HG03097 (cell line): Measurements from ENCODE around the gene ELOB.

Experiments used
- ATAC-seq: cut with Tn5 transposase; IDR thresholded peaks from one replicate; pipeline ENCODE4 v1.9.1; 2021; ENCODE audit not compliant: unreplicated experiment, low FRiP score

ELOB gene

GRCh38 chr16:2784358-2785100 is 7.4 kb upstream of the ELOB start:
- ATAC-seq: no peak

- no peak for ATAC-seq
Measured at GRCh38 chr16:2783581-2784357, 6.7 kb upstream of the ELOB start.

- no peak for ATAC-seq
Measured at GRCh38 chr16:2782583-2783351, 5.7 kb upstream of the ELOB start.

DNA sequence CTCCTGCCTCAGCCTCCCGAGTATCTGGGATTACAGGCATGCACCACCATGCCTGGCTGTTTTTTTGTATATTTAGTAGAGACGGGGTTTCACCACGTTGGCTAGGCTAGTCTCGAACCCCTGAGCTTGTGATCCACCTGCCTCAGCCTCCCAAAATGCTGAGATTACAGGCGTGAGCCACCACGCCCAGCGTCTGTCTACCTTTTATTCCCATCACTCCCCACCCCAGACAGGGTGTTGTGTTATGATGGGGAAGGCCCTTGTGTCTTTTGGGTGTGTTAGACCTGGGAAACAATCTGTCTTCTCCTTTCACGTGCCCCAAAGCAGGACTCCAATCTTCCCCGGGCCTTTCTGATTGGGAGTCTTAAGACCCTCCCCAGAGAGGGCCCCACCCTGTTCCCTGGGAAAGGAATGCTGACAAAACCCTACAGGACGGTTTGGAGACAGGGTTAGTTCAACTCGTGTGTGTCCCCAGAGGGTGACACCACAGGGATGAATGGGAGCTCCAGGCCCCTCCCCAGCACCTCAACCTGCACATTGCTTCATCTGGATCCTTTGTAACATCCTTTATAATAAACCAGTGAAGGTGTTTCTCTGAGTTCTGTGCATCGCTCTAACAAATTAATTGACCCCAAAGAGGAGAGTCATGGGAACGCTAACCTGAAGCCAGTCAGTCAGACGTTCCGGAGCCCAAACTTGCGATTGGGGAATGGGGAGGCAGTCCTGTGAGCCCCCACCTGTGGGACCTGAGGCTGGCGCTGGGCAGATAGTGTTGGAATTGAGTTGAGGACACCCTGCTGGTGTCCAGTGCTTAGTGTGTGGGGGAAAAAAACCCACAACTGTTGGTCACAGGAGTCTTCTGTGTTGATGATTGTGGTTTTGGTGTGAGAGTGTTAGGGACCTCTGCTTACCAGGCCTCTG is 3.2 kb upstream of the ELOB start:
- no peak for ATAC-seq

DNA sequence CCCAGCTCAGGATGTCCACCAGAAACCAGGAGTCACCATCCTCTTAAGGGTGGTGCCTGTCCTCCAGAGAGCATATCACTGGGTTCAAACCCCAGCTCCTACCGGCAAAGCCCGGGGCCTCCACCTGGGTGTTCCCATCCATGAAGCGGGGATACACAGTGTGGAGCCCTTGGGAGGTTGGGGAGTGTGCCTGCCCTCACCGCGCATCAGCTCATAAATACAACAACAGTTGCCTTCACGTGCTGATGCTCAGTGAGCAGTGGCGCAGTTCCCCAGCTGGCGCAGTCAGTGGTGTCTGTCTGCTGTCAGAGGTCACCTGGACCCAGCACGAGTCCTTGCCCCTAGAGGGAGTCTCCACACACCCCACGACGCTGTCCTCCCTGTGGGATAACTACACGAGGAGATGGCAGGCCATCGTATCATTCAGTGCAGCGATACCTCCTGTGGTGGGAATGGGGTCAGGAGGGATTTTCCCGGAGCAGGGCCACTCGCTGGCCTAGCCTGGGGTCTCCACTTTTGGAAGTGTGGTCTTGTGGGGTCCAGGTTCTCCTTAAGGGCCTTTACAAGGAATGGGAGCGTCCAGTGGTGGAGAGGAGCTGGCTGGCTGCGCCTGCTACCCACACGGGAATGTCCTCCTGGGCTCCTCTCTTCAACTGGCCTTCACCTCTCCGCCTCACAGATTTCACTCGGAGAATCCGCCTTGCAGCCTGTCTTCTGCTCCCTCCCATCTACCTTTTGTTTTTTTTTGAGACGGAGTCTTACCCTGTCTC is 2.3 kb upstream of the ELOB start:
- ATAC-seq: no peak

- ATAC-seq: no peak
Measured at GRCh38 chr16:2778630-2778958, 1.5 kb upstream of the ELOB start.

- no peak for ATAC-seq
Measured at GRCh38 chr16:2777903-2778629, 986 bp upstream of the ELOB start.

DNA sequence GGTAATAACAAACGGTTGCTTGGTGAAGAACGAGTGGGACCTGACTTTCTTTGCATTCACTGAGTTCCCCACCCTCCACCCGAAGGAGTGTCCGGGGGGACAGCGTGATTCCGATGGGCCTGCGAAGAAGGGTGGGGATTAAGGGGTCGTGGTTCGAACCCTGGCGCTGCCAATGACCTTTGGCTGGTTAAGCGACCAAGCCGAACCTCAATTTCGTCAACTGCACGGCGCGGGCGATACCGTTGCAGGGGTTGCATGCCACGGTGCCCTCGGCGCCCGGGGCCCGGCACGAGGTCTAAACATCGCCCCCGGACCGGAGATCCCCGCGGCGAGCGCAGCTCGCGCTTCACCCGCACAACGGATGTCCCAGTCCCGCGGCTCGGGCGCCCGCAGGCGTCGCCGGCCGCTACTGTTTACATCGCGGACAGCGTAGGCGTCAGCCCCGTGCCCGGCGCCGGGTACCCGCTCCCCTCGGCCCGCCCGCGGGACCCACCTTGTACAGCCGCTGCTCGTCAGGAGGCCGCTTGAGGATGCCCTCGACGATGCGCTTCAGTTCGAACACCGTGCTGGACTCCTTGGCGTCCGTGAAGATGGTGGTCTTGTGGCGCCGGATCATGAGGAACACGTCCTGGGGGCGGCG is 460 bp downstream of the ELOB start:
- peak; percentile 32 for ATAC-seq

DNA sequence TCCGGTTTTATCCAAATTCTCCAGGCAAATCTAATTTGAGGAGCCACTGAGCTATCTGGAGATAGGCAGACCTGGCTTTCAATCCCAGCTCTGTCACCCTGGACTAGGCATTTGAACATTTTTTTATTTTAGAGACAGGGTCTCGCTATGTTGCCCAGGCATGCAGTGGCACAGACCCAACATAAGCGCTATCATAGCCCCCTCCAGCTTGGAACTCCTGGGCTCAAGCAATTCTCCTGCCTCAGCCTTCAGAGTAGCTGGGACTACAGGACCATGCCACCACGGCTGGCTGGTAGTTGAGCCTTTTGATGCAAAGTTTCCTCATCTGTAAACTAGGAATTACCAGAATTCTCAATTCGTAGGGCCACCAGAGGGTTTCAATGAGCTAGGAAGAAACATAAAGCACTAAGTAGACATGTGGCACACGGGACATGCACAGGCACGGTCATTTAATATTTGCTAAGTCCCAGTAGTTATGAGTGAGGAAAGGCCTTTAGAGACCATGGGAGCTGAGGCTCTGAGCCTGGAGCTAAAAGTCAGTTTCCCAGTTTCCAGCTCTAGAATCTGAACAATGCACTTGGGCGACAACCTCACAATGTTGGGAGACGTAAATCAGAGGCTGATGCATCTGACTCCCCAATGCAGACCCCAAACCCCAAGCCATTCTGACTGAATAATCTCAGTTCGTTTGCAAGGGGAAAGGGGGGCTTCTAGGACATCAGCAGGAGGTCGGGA is 1.1 kb downstream of the ELOB start:
- no peak for ATAC-seq

DNA sequence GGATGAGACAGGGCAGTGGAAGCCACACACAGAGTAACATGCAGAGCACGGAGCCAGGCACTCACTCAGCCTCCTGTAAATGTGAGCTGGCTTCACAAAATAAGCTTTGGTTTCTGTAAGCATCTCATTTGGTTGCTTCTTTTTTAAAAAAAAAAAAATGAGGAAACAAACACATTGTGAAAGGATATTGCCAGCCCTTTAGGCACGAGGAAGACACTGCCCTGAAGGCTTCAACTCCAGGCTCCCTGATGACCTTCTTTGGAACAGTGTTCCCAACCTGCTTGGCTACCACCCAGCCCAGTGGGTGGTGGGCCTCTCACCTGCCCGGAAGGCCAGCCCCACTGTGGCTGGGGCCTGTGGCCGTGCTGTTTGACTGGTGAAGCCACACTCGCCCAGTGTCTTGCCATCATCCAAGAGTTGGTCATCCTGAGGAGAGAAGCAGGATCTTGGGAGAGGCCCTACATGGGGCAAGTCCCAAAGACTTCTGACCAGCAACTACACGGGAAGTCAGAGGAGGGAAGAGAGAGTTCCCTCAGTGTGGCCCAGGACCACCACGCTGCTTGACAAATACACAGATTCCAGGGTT is 1.9 kb downstream of the ELOB start:
- ATAC-seq: no peak

DNA sequence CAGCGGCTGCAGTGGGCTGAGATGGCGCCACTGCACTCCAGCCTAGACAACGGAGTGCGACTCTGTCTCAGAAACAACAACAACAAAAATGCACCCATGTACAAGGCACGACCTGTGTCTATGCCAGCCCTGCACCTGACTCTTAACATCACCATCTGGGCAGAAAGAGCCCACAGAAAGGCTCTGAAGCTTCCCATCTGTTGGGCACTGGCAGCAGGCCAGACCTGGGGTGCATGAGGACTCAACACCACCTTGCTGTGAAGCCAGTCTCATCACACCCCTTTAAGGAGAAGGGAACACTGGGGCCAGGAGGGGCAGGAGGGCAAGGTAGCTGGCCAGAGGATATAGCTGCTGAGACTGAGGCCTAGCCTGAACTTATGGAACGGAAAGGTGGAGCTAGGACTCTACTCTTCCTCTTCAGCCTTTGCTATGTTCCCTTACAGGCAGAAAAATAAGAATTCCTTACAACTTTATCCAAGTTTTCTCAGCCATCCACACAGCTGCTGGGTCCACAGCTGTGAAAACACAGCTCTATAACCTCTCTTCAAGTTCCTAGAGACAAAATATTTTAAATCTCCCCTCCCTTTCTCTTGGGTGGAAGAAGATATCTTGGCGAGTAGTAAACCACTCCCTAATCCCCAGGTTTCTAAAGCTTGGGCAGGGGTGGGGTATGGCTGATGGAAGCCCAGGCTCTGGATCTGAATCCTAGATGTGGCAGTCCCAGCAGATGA is 2.8 kb downstream of the ELOB start:
- ATAC-seq: no peak

DNA sequence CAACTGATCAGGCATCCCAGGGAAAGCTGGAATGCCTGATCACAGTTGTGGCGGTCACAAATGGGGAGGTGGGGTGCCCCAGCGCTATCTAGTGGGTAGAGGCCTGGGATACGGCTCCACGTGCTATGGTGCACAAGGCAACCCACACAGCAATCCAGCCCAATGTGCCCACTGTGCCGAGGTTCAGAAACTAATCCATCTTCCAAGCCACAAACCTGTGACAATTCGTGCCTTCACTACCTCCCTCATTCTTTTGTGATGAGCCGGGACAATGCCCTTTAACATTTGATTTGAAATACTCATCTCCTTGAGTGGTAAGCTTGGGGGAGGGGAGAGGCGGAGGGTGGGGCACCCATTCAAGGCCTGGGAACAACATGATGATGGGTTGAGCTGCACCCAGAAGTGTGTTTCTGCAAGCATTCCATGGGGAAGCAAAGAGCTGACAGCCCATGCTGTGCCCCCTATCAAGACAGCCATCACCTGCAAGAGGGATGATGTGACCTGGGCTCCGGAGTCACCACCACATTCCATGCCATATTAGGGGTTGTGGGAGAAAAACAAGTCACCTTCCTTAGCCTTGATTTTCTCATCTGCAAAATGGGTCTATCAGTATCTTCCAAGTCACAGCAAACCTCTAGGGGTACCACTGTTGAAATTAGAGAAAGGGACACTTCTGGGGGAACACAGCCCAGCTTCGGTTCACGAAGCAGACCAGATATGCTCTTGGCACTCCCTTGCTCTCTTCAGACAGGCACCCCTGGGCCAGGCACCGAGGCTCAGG is 3.7 kb downstream of the ELOB start:
- no peak for ATAC-seq

DNA sequence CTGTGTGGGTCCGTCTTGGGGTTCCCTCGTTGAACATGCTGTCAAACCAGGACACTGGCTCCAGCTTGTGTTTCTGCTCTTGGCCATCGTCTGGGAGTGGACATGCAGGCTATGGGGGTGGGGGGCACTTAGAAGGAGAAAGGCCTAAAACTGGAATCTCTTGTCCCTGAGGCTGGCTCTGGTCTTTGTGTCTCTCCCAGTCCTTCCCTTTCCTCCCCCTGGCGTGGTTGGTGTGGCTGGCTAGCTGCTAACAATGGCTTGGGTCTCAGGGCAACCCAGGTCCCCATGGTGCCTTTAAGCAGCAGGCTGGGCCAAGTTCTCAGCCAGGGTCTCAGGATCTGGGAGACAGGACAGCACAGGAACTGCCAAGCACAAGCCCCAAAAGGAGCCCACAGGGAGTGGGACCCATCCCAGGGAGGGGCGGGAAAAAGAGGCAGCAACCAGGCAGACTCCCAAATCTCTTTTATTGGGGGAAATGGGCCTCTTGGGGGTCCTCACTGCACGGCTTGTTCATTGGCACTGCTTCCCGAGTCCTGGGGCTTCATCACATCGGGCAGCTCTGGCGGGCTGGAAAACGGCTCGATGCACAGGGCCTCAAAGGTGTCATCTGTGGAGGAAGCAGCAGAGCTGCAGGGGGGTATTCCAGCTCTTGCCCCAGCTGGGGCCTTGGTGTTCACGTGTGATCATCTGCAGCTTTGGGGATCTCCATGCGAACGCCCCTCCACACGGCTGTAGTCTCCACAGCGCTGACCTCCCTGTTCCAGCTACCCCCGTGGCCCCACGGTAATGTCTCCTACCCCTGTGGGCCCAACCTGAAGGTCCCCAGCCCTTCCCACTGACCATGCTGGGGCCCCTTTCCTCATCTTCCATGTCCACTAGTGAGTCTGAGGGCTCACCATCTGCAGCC is 5.3 kb downstream of the ELOB start:
- ATAC-seq: no peak

GRCh38 chr16:2770057-2770951 is 6.8 kb downstream of the ELOB start:
- ATAC-seq: no peak
